GM12873 (cell line): ENCODE measurements around the gene MYCL.

ENCODE experiments used
- CTCF ChIP-seq: IDR thresholded peaks from 2 replicates; pipeline ENCODE4 v1.5.1; 2012; ENCODE audit warnings: low read depth, mild to moderate bottlenecking, moderate library complexity, low read length, control low read depth; ENCODE audit not compliant: insufficient read depth; ENCODE audit errors: missing control alignments

MYCL gene

DNA sequence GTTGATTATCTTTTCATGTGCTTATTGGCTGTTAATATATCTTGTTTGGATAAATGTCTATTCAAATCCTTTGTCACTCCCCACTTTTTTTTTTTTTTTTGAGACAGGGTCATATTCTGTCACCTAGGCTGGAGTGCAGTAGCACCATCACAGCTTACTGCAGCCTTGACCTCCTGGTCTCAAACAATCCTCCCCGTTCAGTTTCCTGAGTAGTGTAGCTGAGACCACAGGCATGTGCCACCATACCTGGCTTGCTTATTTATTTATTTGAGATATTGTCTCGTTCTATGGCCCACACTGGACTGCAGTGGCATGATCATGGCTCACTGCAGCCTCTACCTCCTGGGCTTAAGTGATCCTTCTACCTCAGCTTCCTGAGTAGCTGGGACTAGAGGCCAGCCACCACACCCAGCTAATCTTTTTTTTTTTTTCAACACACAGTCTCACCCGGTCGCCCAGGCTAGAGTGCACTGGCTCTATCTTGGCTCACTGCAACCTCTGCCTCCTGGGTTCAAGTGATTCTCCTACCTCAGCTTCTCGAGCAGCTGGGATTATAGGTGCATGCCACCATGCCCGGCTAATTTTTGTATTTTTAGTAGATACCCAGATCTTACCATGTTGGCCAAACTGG, 13.9 kb upstream of the MYCL start:
- TF ChIP-seq CTCF, result no peak

DNA sequence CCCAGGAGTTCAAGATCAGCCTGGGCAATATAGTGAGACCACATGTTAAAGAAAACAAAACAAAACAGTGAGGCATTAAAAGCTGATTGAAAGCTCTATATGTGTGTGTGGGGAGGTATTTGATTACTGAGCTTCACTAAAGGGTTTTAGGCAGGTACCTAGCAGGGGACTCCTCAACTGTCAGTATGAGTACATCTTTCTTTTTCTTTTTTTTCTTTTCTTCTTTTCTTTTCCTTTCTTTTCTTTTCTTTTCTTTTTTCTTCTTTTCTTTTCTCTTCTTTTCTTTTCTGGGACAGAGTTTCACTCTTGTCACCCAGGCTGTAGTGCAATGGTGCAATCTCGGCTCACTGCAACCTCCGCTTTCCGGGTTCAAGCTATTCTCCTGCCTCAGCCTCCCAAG, 8.5 kb upstream of the MYCL start:
- no peak for TF ChIP-seq CTCF

DNA sequence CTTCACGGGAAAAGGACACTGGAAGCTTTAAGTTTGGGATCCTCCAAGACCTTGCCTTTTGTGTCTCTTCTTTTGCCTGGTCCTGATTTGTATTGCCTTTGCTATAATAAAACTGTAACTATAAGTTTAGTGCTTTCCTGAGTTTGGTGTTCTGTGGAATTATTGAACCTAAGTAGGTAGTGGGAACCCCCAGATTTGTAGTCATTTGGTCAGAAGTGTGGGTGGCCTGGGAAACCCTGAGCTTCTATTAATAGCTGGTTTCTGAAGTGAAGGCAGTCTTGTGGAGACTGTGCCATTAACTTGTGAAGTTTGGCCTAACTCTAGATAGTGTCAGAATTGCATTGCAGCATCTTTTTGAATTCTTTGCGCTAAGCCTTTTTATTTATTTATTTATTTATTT, 6.8 kb upstream of the MYCL start:
- TF ChIP-seq CTCF, result no peak

- no peak for TF ChIP-seq CTCF
Measured at GRCh38 chr1:39907528-39908453, 6.1 kb upstream of the MYCL start.

- TF ChIP-seq CTCF, result no peak
Measured at GRCh38 chr1:39905172-39905571, 3.5 kb upstream of the MYCL start.

DNA sequence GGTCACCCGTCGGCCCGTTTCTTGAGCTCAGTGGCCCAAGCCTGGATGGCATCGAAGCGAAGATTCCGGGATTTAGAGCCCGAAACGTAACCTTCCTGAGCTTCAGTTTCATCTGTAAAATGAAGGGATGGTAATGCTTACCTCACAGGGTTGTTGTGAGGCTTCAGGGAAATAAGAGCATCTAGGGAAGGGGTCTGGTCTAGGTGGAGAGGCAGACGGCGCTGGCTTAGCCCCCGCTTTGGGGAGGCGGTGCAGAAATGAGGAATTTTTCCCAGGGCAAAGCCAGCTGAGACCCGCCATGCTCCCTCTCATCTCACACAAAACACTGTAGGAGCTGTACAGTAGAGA, 717 bp upstream of the MYCL start:
- no peak for TF ChIP-seq CTCF

- TF ChIP-seq CTCF, result no peak
Measured at GRCh38 chr1:39901464-39901713, 328 bp downstream of the MYCL start.
